NCI-H2107 treated with DMSO at 0.1 percent for 48 hours (cell line): ENCODE results near the gene SH3GL2.
A peak's percentile ranks its signal among the peaks of the same experiment; 100 is the strongest.

ENCODE experiments used
- DNase-seq: peaks from one replicate; lab custom pipeline; 2025; ENCODE audit not compliant: unreplicated experiment; lab: John Stamatoyannopoulos, UW

The SH3GL2 gene

GRCh38 chr9:17578911-17579793, at the start of gene SH3GL2:
TSS of gene SH3GL2 (plus strand) at chr9:17579066.
- DNase-seq, result peak; percentile 65

GRCh38 chr9:17531642-17532254, 47.1 kb upstream of the SH3GL2 start:
- peak; percentile 44 for DNase-seq

GRCh38 chr9:17532461-17532860, 46.4 kb upstream of the SH3GL2 start:
- peak; percentile 8 for DNase-seq

GRCh38 chr9:17535176-17535575, 43.7 kb upstream of the SH3GL2 start:
- DNase-seq, result no peak

- DNase-seq, result no peak
These were observed 42.8 kb upstream of the SH3GL2 start for GRCh38 chr9:17536027-17536426.

GRCh38 chr9:17551023-17551422, 27.8 kb upstream of the SH3GL2 start:
- DNase-seq, result no peak

GRCh38 chr9:17555362-17556054, 23.4 kb upstream of the SH3GL2 start:
- DNase-seq, result no peak

GRCh38 chr9:17556255-17556654, 22.6 kb upstream of the SH3GL2 start:
- no peak for DNase-seq

GRCh38 chr9:17556935-17557334, 21.9 kb upstream of the SH3GL2 start:
- DNase-seq, result no peak

- DNase-seq, result no peak
These were observed 7.0 kb upstream of the SH3GL2 start for GRCh38 chr9:17571825-17572224.

- no peak for DNase-seq
These were observed 4.5 kb upstream of the SH3GL2 start for GRCh38 chr9:17574342-17574741.

- peak; percentile 61 for DNase-seq
These were observed 322 bp upstream of the SH3GL2 start for GRCh38 chr9:17578577-17578910.

- DNase-seq, result no peak
These were observed 1.3 kb downstream of the SH3GL2 start for GRCh38 chr9:17580119-17580518.

- no peak for DNase-seq
These were observed 8.2 kb downstream of the SH3GL2 start for GRCh38 chr9:17587113-17587512.

GRCh38 chr9:17588395-17588794, 9.5 kb downstream of the SH3GL2 start:
- DNase-seq, result no peak

- no peak for DNase-seq
These were observed 10.1 kb downstream of the SH3GL2 start for GRCh38 chr9:17588941-17589340.

- no peak for DNase-seq
These were observed 10.9 kb downstream of the SH3GL2 start for GRCh38 chr9:17589771-17590170.

GRCh38 chr9:17594961-17595360, 16.1 kb downstream of the SH3GL2 start:
- no peak for DNase-seq

GRCh38 chr9:17597977-17598376, 19.1 kb downstream of the SH3GL2 start:
- DNase-seq, result no peak

GRCh38 chr9:17600962-17601593, 22.2 kb downstream of the SH3GL2 start:
- no peak for DNase-seq

GRCh38 chr9:17604556-17604955, 25.7 kb downstream of the SH3GL2 start:
- no peak for DNase-seq
